Breast epithelium (tissue), 3 donors: Measurements from ENCODE around the gene KLHL18.

Experiments used
- CTCF ChIP-seq, 3 donors: fragments of 450-650 bp; IDR thresholded peaks; one replicate each; pipeline ENCODE4 v1.5.1; 2016 to 2017; ENCODE audit warnings: antibody characterized with exemption in 3 of 3, mild to moderate bottlenecking in 3 of 3, moderate library complexity in 3 of 3
- POLR2AphosphoS5 ChIP-seq, 3 donors: sonication (generic); formaldehyde crosslinking; IDR thresholded peaks; one replicate each; pipeline ENCODE4 v1.6.1; 2017; ENCODE audit warnings: antibody characterized with exemption in 3 of 3

- peak in 2 of 3 donors; percentile 80 to 96 for TF ChIP-seq POLR2AphosphoS5 (IDR thresholded peaks at IDR 0.05)
- no peak for TF ChIP-seq CTCF (IDR thresholded peaks at IDR 0.05)
Measured at GRCh38 chr3:47380601-47381316, 98.0 kb downstream of the KLHL18 start, which contains the start of gene PTPN23.
